Lower leg skin (tissue), 4 donors: Measurements from ENCODE around the gene NAV3. TPM values are rescaled to one million over a fixed set of nuclear protein-coding genes. Genes with fewer than 3 reads are reported as not detected.
A peak's percentile ranks its signal among the peaks of the same experiment; 100 is the strongest.

Source experiments
- DNase-seq, 2 donors: peaks; one replicate each; pipeline ENCODE4 v3.0.0-alpha.2; 2019; ENCODE audit warnings: low spot score in 2 of 2
- H3K4me3 ChIP-seq: fragments of 200-600 bp; sonication (generic); 2 replicates; pipeline ENCODE4 v1.5.1; 2017; ENCODE audit warnings: mild to moderate bottlenecking, low read depth; ENCODE audit not compliant: poor library complexity, severe bottlenecking
- POLR2A ChIP-seq, 2 donors: fragments of 450-650 bp; IDR thresholded peaks; one replicate each; pipeline ENCODE4 v1.6.1; 2016 to 2017; ENCODE audit warnings: antibody characterized with exemption in 2 of 2, mild to moderate bottlenecking in 1 of 2, moderate library complexity in 1 of 2
- whole genome bisulfite sequencing, 2 donors: methylation state at CpG; one replicate each; pipeline ENCODE4 v1.1.5; 2018; 5-methylcytosine and 5-hydroxymethylcytosine counted together
- intact Hi-C: fragments of 100-400 bp; cut with DNase I; formaldehyde crosslinking; loops from one replicate; pipeline ENCODE4 v1.15.0; 2023; ENCODE audit warnings: low total_unique reads
- total RNA-seq, 4 donors: library from RNA; depleted of rRNA; stranded (reverse); fragments of >200 nt; gene quantifications; one replicate each; pipeline ENCODE4 v1.1.0, GENCODE V29; 2016
- TF ChIP-seq, protein P1 (sequence below), 3 donors: fragments of 450-650 bp; IDR thresholded peaks; one replicate each; pipeline ENCODE4 v1.5.1; 2016; ENCODE audit warnings: antibody characterized with exemption in 3 of 3, mild to moderate bottlenecking in 3 of 3, moderate library complexity in 2 of 3

Gene NAV3
- total RNA-seq, 4 donors from 2014 or later, result 8.0 to 22.5 (median 12.7) TPM

DNA sequence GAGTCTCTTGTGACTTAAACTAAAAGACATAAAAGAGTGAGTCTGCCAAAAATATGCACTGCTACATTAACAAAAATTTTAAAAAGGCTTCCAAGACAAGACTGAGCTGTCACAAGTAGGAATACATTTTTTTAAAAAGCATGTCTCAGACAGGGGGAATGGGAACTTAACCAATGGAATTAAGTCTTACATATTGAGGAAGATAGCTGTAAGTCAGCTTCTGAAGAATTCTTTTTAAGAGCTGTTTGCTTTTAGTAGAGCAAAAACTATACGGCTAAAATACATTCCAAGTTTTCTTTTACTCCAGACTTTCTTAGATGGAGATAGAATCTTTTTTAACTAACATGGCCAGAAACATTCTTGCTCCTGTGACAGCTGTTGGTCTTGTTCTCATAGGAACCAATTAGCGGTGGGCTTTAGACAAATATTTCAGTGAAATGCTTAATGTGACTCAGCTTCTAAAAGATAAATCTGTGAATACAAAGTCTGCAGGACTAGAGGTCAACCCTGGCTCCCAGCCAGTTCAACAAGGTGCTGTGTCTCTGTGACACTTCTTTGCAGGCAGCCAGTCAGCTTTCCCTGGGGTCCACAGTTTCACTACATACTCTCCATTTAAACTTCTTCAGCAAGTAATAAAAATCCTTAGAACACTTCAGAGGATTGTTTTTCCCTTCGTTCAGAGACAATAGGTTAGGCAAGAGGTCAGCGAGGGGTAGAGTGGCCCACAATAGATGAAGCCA is 187.6 kb downstream of the NAV3 start:
- intact Hi-C loops, result no loop called here
- TF ChIP-seq, protein P1, sequence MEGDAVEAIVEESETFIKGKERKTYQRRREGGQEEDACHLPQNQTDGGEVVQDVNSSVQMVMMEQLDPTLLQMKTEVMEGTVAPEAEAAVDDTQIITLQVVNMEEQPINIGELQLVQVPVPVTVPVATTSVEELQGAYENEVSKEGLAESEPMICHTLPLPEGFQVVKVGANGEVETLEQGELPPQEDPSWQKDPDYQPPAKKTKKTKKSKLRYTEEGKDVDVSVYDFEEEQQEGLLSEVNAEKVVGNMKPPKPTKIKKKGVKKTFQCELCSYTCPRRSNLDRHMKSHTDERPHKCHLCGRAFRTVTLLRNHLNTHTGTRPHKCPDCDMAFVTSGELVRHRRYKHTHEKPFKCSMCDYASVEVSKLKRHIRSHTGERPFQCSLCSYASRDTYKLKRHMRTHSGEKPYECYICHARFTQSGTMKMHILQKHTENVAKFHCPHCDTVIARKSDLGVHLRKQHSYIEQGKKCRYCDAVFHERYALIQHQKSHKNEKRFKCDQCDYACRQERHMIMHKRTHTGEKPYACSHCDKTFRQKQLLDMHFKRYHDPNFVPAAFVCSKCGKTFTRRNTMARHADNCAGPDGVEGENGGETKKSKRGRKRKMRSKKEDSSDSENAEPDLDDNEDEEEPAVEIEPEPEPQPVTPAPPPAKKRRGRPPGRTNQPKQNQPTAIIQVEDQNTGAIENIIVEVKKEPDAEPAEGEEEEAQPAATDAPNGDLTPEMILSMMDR (IDR thresholded peaks at IDR 0.05), result no peak
- TF ChIP-seq POLR2A (IDR thresholded peaks at IDR 0.05), result no peak
- 57 to 67% methylated on average over 4 of the region's 4 CpGs for WGBS, 2 donors
- no peak overlapping the region for H3K4me3 ChIP-seq
- no peak for DNase-seq

DNA sequence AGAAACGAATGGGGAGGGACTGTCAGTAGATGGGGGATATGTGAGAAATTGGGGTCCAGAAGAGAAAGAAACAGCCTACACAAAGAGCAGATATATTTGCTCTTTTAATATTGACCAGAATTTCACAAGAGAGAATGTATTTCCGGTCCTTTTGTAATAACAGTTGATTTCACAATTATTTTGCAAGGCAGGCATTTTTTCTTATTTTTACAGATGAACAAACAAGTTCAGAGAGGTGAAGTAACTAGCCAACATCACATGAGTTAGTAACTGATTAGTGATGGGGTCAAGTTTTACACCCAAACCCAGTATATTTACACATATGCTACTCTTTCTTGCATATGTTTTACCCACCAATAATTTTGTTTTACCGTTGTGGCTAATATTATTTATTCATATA is 188.2 kb downstream of the NAV3 start:
- intact Hi-C loops, result no loop called here
- 87 to 88% methylated on average over 3 of the region's 3 CpGs for WGBS, 2 donors
- TF ChIP-seq, protein P1 (IDR thresholded peaks at IDR 0.05), result no peak
- no peak for TF ChIP-seq POLR2A (IDR thresholded peaks at IDR 0.05)
- H3K4me3 ChIP-seq, result no peak overlapping the region
- no peak for DNase-seq

DNA sequence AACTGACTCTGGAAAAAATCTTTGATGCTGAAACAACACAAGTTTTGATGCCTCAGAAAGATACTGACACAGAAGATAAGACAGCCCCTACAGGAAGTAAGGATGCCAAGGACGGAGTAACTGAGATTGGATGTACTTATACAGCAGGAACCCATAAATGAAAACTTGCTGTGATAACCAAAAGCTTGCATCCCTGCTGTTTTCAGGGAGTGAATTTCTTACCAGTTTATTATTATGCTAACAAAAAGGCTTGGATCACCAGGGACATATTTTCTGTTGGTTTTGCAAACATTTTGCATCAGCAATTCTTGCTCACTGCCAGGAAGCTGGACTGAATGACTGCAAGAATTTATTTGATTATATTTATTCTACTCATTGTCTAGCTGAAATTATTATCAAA is 197.7 kb downstream of the NAV3 start:
- intact Hi-C loops, result no loop called here
- H3K4me3 ChIP-seq, result no peak overlapping the region
- DNase-seq, result no peak
- TF ChIP-seq, protein P1 (IDR thresholded peaks at IDR 0.05), result no peak
- no peak for TF ChIP-seq POLR2A (IDR thresholded peaks at IDR 0.05)
- 78 to 85% methylated on average over 1 of the region's 1 CpG for WGBS, 2 donors

DNA sequence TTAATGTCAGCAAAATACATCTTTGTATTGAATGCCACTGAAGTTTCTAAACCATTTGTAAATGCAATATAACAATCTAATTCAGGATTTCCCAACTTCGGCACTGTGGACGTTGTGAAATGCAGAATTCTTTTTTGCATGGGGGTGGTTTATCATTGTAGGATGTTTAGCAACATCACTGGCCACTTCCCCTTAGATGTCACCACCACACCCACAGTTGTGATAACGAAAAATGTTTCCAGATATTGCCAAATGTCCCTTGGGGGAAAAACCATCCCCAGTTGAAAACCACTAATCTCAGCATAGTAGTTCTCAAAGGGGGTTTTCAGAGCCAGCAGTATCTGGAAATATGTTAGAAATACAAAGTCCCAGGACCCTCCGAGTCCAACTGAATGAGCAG is 203.3 kb downstream of the NAV3 start:
- WGBS, 2 donors, result 40 to 49% methylated on average over 4 of the region's 4 CpGs
- TF ChIP-seq POLR2A (IDR thresholded peaks at IDR 0.05), result no peak
- TF ChIP-seq, protein P1 (IDR thresholded peaks at IDR 0.05), result no peak
- DNase-seq, result peak in 1 of 2 donors; percentile 15
- no peak overlapping the region for H3K4me3 ChIP-seq
- intact Hi-C loops, result no loop called here

DNA sequence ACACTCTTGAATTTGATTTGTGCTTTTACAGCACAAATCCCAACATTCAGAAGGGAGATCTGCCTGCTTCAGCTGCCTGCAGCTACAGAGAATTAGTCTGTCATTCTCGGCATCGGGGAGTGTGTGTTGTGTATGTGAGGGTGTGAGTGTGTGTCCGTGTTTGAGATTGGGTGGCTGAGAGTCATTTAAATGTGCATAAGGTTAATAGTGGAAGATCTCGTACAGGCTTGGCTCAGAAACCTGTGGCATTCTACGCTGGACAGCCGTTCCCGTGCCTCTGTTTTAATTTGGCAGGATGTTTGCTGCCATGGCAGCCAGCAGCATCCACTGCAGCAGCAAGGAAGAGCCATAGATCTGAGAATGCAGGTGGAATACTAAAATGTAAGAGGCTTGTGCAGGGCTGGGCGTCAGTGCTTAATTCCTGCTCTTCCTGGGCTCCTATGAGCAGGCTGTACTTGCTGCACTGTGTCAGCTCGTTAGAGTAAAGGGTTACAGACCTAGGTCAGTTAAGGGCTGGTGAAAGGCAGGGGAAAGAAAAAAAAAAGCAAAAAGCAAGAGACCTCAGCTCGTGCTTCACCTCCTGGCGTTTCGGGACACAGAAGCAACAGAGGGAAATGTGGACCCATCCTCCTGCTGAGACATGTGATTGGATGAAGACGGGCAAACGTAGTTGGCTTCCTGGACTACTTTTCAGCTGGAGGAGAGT is 205.4 kb downstream of the NAV3 start:
- no peak overlapping the region for H3K4me3 ChIP-seq
- no peak for DNase-seq
- WGBS, 2 donors, result 50 to 64% methylated on average over 14 of the region's 14 CpGs
- intact Hi-C loops, result no loop called here
- no peak for TF ChIP-seq POLR2A (IDR thresholded peaks at IDR 0.05)

DNA sequence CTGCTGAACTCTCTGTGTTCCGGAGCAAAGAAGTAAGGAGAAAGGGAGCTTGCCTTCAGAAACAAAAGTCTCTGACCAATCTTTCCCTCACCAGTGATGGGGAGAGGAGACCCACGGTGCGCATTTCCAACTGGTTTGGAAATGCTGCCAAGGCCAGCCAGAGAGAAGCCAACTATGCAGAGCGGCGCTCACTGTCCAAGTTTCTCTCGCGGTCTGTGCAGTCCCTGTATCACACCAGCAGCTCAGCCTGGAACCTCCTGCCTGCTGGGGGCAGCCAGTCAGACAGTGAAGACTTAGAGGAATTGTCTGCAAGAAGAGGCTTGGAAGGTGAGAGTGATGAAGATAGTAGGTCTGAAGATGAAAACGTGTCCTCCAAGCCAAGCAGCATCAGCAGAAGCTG is 206.2 kb downstream of the NAV3 start:
- no peak for DNase-seq
- intact Hi-C loops, result no loop called here
- no peak for TF ChIP-seq POLR2A (IDR thresholded peaks at IDR 0.05)
- TF ChIP-seq, protein P1 (IDR thresholded peaks at IDR 0.05), result no peak
- WGBS, 2 donors, result 94 to 96% methylated on average over 8 of the region's 8 CpGs
- no peak overlapping the region for H3K4me3 ChIP-seq
